HG03432 (cell line): ENCODE measurements around the gene CHRNA1.
"Not testable (repeated sequence)": the region's sequence is repeated elsewhere in the genome, so short reads cannot be mapped to it uniquely, and the experiment has no call there.

Source experiments
- ATAC-seq: cut with Tn5 transposase; IDR thresholded peaks from one replicate; pipeline ENCODE4 v1.9.1; 2021; ENCODE audit warnings: mild to moderate bottlenecking, moderate library complexity; ENCODE audit not compliant: unreplicated experiment

CHRNA1 gene

GRCh38 chr2:174718591-174718990 is 45.7 kb downstream of the CHRNA1 start:
- no peak for ATAC-seq

GRCh38 chr2:174717916-174718315 is 46.4 kb downstream of the CHRNA1 start:
- ATAC-seq: no peak

GRCh38 chr2:174717273-174717672 is 47.0 kb downstream of the CHRNA1 start:
- ATAC-seq: no peak

GRCh38 chr2:174716785-174717184 is 47.5 kb downstream of the CHRNA1 start:
- ATAC-seq: no peak

GRCh38 chr2:174713686-174714085 is 50.6 kb downstream of the CHRNA1 start:
- no peak for ATAC-seq

GRCh38 chr2:174711206-174711605 is 53.1 kb downstream of the CHRNA1 start:
- no peak for ATAC-seq

GRCh38 chr2:174709416-174710004 is 54.8 kb downstream of the CHRNA1 start:
- not testable (repeated sequence) for ATAC-seq

- ATAC-seq: no peak
These were observed 55.6 kb downstream of the CHRNA1 start for GRCh38 chr2:174708713-174709112.

- ATAC-seq: no peak
These were observed 59.0 kb downstream of the CHRNA1 start for GRCh38 chr2:174705321-174705720.

- ATAC-seq: no peak
These were observed 59.6 kb downstream of the CHRNA1 start for GRCh38 chr2:174704642-174705041.

GRCh38 chr2:174704061-174704460 is 60.2 kb downstream of the CHRNA1 start:
- no peak for ATAC-seq

- no peak for ATAC-seq
These were observed 60.8 kb downstream of the CHRNA1 start for GRCh38 chr2:174703430-174703829.

GRCh38 chr2:174702541-174702940 is 61.7 kb downstream of the CHRNA1 start:
- no peak for ATAC-seq

GRCh38 chr2:174699993-174700766 is 64.1 kb downstream of the CHRNA1 start:
- ATAC-seq: peak; percentile 54
